ENCODE results near the gene SAA2.
"Not testable (repeated sequence)": the region's sequence is repeated elsewhere in the genome, so short reads cannot be mapped to it uniquely, and the experiment has no call there.

SAA2 gene

GRCh38 chr11:18248561-18248960, at the start of gene SAA2:
Gene SAA2 (minus strand): TSS chr11:18248668. CDS start chr11:18248011, 657 bp downstream.
- no peak for DNase-seq (ENCODE audit: low spot score)

GRCh38 chr11:18295316-18295715, 46.8 kb upstream of the SAA2 start:
- DNase-seq (ENCODE audit: low spot score), result peak; percentile 60

- no peak for DNase-seq (ENCODE audit: low spot score)
Measured at GRCh38 chr11:18294862-18295261, 46.4 kb upstream of the SAA2 start.

GRCh38 chr11:18288911-18289310, 40.4 kb upstream of the SAA2 start:
- no peak for DNase-seq (ENCODE audit: low spot score)

GRCh38 chr11:18285841-18286240, 37.4 kb upstream of the SAA2 start:
- DNase-seq (ENCODE audit: low spot score), result no peak

- DNase-seq (ENCODE audit: low spot score), result no peak
Measured at GRCh38 chr11:18282626-18283025, 34.2 kb upstream of the SAA2 start.

GRCh38 chr11:18280438-18281045, 32.1 kb upstream of the SAA2 start:
- no peak for DNase-seq (ENCODE audit: low spot score)

GRCh38 chr11:18277565-18278271, 29.2 kb upstream of the SAA2 start:
- no peak for DNase-seq (ENCODE audit: low spot score)

GRCh38 chr11:18271206-18271605, 22.7 kb upstream of the SAA2 start:
- no peak for DNase-seq (ENCODE audit: low spot score)

GRCh38 chr11:18270102-18270501, 21.6 kb upstream of the SAA2 start:
- no peak for DNase-seq (ENCODE audit: low spot score)

GRCh38 chr11:18269252-18269651, 20.8 kb upstream of the SAA2 start:
- not testable (repeated sequence) for DNase-seq (ENCODE audit: low spot score)

GRCh38 chr11:18267335-18268133, 19.1 kb upstream of the SAA2 start:
- DNase-seq (ENCODE audit: low spot score), result not testable (repeated sequence)

- no peak for DNase-seq (ENCODE audit: low spot score)
Measured at GRCh38 chr11:18265949-18266348, 17.5 kb upstream of the SAA2 start, which contains the start of gene SAA1. Gene SAA1 (plus strand): TSS chr11:18266264. CDS start chr11:18266888, 624 bp downstream.

- DNase-seq (ENCODE audit: low spot score), result no peak
Measured at GRCh38 chr11:18264677-18265555, 16.4 kb upstream of the SAA2 start.

- DNase-seq (ENCODE audit: low spot score), result no peak
Measured at GRCh38 chr11:18264035-18264434, 15.6 kb upstream of the SAA2 start.

- not testable (repeated sequence) for DNase-seq (ENCODE audit: low spot score)
Measured at GRCh38 chr11:18262681-18263350, 14.3 kb upstream of the SAA2 start.

- DNase-seq (ENCODE audit: low spot score), result no peak
Measured at GRCh38 chr11:18261721-18262120, 13.3 kb upstream of the SAA2 start.

GRCh38 chr11:18259259-18259658, 10.8 kb upstream of the SAA2 start:
- DNase-seq (ENCODE audit: low spot score), result no peak

GRCh38 chr11:18254781-18255361, 6.4 kb upstream of the SAA2 start:
- no peak for DNase-seq (ENCODE audit: low spot score)

- DNase-seq (ENCODE audit: low spot score), result no peak
Measured at GRCh38 chr11:18253778-18254338, 5.4 kb upstream of the SAA2 start.

- DNase-seq (ENCODE audit: low spot score), result no peak
Measured at GRCh38 chr11:18253233-18253632, 4.8 kb upstream of the SAA2 start.
